ENCODE data around the gene MARCO.

Gene MARCO

GRCh38 chr2:118929059-118929458, 12.9 kb upstream of the MARCO start:
- TF ChIP-seq ZFX (IDR thresholded peaks at IDR 0.05): no peak
- TF ChIP-seq, protein P1, sequence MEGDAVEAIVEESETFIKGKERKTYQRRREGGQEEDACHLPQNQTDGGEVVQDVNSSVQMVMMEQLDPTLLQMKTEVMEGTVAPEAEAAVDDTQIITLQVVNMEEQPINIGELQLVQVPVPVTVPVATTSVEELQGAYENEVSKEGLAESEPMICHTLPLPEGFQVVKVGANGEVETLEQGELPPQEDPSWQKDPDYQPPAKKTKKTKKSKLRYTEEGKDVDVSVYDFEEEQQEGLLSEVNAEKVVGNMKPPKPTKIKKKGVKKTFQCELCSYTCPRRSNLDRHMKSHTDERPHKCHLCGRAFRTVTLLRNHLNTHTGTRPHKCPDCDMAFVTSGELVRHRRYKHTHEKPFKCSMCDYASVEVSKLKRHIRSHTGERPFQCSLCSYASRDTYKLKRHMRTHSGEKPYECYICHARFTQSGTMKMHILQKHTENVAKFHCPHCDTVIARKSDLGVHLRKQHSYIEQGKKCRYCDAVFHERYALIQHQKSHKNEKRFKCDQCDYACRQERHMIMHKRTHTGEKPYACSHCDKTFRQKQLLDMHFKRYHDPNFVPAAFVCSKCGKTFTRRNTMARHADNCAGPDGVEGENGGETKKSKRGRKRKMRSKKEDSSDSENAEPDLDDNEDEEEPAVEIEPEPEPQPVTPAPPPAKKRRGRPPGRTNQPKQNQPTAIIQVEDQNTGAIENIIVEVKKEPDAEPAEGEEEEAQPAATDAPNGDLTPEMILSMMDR (conservative IDR thresholded peaks at IDR 0.05): no peak
- H3K27ac ChIP-seq: no peak overlapping the region

- TF ChIP-seq, protein P1 (conservative IDR thresholded peaks at IDR 0.05): no peak
- TF ChIP-seq ZFX (IDR thresholded peaks at IDR 0.05): no peak
- H3K27ac ChIP-seq: no peak overlapping the region
Measured at GRCh38 chr2:118932949-118933348, 9.0 kb upstream of the MARCO start.

GRCh38 chr2:118936306-118936705, 5.7 kb upstream of the MARCO start:
- no peak overlapping the region for H3K27ac ChIP-seq
- TF ChIP-seq, protein P1 (conservative IDR thresholded peaks at IDR 0.05): no peak
- no peak for TF ChIP-seq ZFX (IDR thresholded peaks at IDR 0.05)

GRCh38 chr2:118936936-118937335, 5.1 kb upstream of the MARCO start:
- TF ChIP-seq, protein P1 (conservative IDR thresholded peaks at IDR 0.05): no peak
- no peak for TF ChIP-seq ZFX (IDR thresholded peaks at IDR 0.05)
- no peak overlapping the region for H3K27ac ChIP-seq

- no peak overlapping the region for H3K27ac ChIP-seq
- TF ChIP-seq, protein P1 (conservative IDR thresholded peaks at IDR 0.05): no peak
- TF ChIP-seq ZFX (IDR thresholded peaks at IDR 0.05): no peak
Measured at GRCh38 chr2:118937817-118938216, 4.2 kb upstream of the MARCO start.

- H3K27ac ChIP-seq: no peak overlapping the region
- no peak for TF ChIP-seq ZFX (IDR thresholded peaks at IDR 0.05)
- TF ChIP-seq, protein P1 (conservative IDR thresholded peaks at IDR 0.05): no peak
Measured at GRCh38 chr2:118939994-118940393, 2.0 kb upstream of the MARCO start.

GRCh38 chr2:118940486-118941120, 1.4 kb upstream of the MARCO start:
- H3K27ac ChIP-seq: no peak overlapping the region
- TF ChIP-seq, protein P1 (conservative IDR thresholded peaks at IDR 0.05): no peak
- no peak for TF ChIP-seq ZFX (IDR thresholded peaks at IDR 0.05)
